ENCODE data around the gene ARL8B. TPM values are rescaled to one million over a fixed set of nuclear protein-coding genes. Genes with fewer than 3 reads are reported as not detected.

ARL8B gene
- total RNA-seq, 4 donors from 2014 or later: 44.2 to 64.8 (median 49.9) TPM

- ATAC-seq (ENCODE audit: low FRiP score) (no peak), DNase-seq (ENCODE audit: low spot score) (no peak)
Observed at GRCh38 chr3:5220193-5220592, 98.1 kb downstream of the ARL8B start.

DNA sequence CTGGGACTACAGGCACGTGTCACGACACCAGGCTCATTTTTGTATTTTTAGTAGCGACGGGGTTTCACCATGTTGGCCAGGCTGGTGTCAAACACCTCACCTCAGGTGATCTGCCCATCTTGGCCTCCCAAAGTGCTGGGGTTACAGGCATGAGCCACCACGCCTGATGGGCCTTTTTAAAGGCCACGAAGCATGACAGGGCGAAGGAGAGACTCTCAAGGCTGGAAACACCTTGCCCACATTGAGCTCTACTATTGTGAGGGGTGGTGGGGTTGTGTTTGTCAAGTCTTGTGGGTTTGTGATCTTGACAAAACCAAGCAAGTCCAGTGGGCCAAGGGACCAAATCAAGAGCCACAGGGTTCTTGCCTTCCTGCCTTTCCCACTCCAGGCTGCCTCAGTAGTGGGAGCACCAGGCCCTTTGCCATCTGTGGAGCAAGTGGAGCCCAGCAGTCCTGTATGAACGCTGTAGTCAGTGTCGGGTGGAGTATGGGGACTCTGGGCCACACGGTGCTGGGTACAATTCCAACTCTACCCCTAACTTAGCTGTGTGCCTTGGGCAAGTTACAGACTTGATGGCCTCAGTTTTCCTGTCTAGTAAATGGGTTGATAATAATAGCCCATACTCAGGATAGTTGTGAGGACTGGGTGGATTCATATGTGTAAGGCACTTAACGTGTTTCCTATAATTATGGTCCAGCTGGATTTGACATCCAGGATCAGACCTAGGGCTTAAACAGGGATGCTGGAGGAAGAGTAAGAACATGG is 98.8 kb downstream of the ARL8B start:
- TF ChIP-seq, protein P1, sequence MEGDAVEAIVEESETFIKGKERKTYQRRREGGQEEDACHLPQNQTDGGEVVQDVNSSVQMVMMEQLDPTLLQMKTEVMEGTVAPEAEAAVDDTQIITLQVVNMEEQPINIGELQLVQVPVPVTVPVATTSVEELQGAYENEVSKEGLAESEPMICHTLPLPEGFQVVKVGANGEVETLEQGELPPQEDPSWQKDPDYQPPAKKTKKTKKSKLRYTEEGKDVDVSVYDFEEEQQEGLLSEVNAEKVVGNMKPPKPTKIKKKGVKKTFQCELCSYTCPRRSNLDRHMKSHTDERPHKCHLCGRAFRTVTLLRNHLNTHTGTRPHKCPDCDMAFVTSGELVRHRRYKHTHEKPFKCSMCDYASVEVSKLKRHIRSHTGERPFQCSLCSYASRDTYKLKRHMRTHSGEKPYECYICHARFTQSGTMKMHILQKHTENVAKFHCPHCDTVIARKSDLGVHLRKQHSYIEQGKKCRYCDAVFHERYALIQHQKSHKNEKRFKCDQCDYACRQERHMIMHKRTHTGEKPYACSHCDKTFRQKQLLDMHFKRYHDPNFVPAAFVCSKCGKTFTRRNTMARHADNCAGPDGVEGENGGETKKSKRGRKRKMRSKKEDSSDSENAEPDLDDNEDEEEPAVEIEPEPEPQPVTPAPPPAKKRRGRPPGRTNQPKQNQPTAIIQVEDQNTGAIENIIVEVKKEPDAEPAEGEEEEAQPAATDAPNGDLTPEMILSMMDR (IDR thresholded peaks at IDR 0.05): no peak
- DNase-seq (ENCODE audit: low spot score): no peak
- ATAC-seq (ENCODE audit: low FRiP score): no peak

More at GRCh38 chr3:5220193-5220592, 98.1 kb downstream of the ARL8B start:
- TF ChIP-seq, protein P1 (IDR thresholded peaks at IDR 0.05): no peak

- TF ChIP-seq, protein P1 (IDR thresholded peaks at IDR 0.05): no peak
- DNase-seq (ENCODE audit: low spot score) (no peak), ATAC-seq (ENCODE audit: low FRiP score) (no peak)
Observed at GRCh38 chr3:5221701-5222100, 99.6 kb downstream of the ARL8B start.

DNA sequence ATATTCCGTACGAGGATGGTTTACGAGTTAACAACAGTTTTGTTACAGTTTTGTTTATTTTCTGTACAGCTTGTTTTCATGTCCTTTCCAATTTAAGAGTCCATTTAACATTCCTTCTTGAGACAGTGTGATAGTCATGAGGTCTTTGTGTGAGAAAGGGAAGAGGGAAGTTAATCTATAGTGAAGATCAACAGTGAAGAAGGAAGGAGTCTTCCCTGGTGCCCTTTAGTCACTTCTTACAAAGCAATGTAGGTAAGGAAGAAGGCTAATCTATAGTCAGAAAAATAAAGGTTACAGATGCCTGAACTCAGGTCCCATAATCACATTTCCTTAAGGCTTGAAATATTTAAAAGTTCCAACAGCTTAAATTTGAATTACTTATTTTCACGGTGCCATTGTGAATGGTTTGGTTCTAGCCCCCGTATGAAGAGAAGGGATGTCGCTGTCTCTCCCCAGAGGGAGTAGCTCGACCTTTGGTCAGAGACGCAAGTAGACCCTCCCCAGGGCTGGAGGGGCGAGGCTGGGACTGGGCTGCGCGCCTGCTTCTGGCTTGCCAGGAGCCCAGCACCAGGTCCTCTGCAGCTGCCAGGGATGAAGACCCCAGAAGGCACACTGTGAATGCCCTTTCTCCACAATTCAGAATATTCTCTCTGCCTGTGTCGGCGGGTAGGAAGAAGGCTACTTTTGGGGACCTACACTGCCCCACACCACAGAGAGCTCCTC is 100.4 kb downstream of the ARL8B start:
- ATAC-seq (ENCODE audit: low FRiP score) (no peak), DNase-seq (ENCODE audit: low spot score) (no peak)
- TF ChIP-seq, protein P1 (IDR thresholded peaks at IDR 0.05): no peak

- DNase-seq (ENCODE audit: low spot score) (no peak), ATAC-seq (ENCODE audit: low FRiP score) (no peak)
- TF ChIP-seq, protein P1 (IDR thresholded peaks at IDR 0.05): no peak
Observed at GRCh38 chr3:5226783-5227182, 104.7 kb downstream of the ARL8B start.

- DNase-seq (ENCODE audit: low spot score) (no peak), ATAC-seq (ENCODE audit: low FRiP score) (peak; percentile 71)
- TF ChIP-seq, protein P1 (IDR thresholded peaks at IDR 0.05): no peak
Observed at GRCh38 chr3:5227812-5228211, 105.7 kb downstream of the ARL8B start.

Measured in omental fat pad (tissue), 4 donors.